H1 (cell line): ENCODE data around the gene XDH. TPM values are rescaled to one million over a fixed set of nuclear protein-coding genes. Genes with fewer than 3 reads are reported as not detected.

Experiments
- CTCF ChIA-PET: fragments of 300-600 bp; sonication (Branson Sonifier 250); formaldehyde crosslinking; loops from one replicate; lab custom pipeline; 2021; ENCODE audit not compliant: partially characterized antibody; lab: Charles Lee
- POLR2A ChIA-PET: fragments of 300-600 bp; sonication (Branson Sonifier 250); formaldehyde crosslinking; loops from one replicate; lab custom pipeline; 2021; ENCODE audit warnings: inconsistent platforms; ENCODE audit not compliant: partially characterized antibody; lab: Charles Lee
- DNase-seq, 2 experiments: peaks; one replicate each; pipeline versions ENCODE4 v3.0.0 to v3.0.0-alpha.2; 2010 to 2022; ENCODE audit warnings: low spot score in 2 of 2, low read depth in 1 of 2, mixed read lengths in 1 of 2
- FAIRE-seq: peaks from 2 replicates; lab custom pipeline; 2011; peaks lifted over from hg19 to GRCh38; lab: Jason Lieb, UNC
- H2AFZ ChIP-seq: 2 replicates; pipeline ENCODE4 v1.8.1; 2012; ENCODE audit warnings: low read length, inconsistent platforms
- H2AK5ac ChIP-seq: 2 replicates; pipeline ENCODE4 v1.6.1; 2013; ENCODE audit warnings: low read depth, low read length
- H2BK120ac ChIP-seq: replicated peaks from 2 replicates; pipeline ENCODE3; 2013; ENCODE audit warnings: low read depth, low read length, inconsistent platforms
- H2BK12ac ChIP-seq: 2 replicates; pipeline ENCODE4 v1.6.1; 2013; ENCODE audit warnings: low read depth, low read length
- H2BK15ac ChIP-seq: 2 replicates; pipeline ENCODE4 v1.6.1; 2013; ENCODE audit warnings: low read length
- H2BK20ac ChIP-seq: 2 replicates; pipeline ENCODE4 v1.6.1; 2013; ENCODE audit warnings: low read length
- H2BK5ac ChIP-seq: 2 replicates; pipeline ENCODE4 v1.6.1; 2013; ENCODE audit warnings: low read depth, low read length
- H3K14ac ChIP-seq: 2 replicates; pipeline ENCODE4 v1.6.1; 2013; ENCODE audit warnings: inconsistent platforms; ENCODE audit not compliant: insufficient read length
- H3K18ac ChIP-seq: 2 replicates; pipeline ENCODE4 v1.6.1; 2013; ENCODE audit warnings: low read length; ENCODE audit errors: extremely low read depth
- H3K23ac ChIP-seq: 2 replicates; pipeline ENCODE4 v1.6.1; 2013; ENCODE audit warnings: inconsistent platforms; ENCODE audit not compliant: insufficient read length
- H3K23me2 ChIP-seq: 2 replicates; pipeline ENCODE4 v1.6.1; 2013; ENCODE audit warnings: low read depth, low read length
- H3K27ac ChIP-seq: 2 replicates; pipeline ENCODE4 v1.6.1; 2011; ENCODE audit warnings: low read depth, low read length, inconsistent platforms
- H3K27me3 ChIP-seq, 4 experiments: replicated peaks in 1 of 4; 1 replicate in 1 of 4; 2 replicates in 3 of 4; pipeline versions ENCODE4 v1.6.1 to v1.8.1; 2011 to 2013; ENCODE audit warnings: low read length in 3 of 4, mild to moderate bottlenecking in 3 of 4, inconsistent platforms in 2 of 4, mixed read lengths in 2 of 4, moderate library complexity in 1 of 4; ENCODE audit not compliant: control insufficient read depth in 3 of 4, insufficient read depth in 3 of 4; ENCODE audit errors: extremely low read depth in 1 of 4
- H3K36me3 ChIP-seq, 4 experiments: 2 replicates each; pipeline versions ENCODE4 v1.6.1 to v1.8.1; 2011 to 2013; ENCODE audit warnings: mild to moderate bottlenecking in 4 of 4, low read length in 3 of 4, moderate library complexity in 2 of 4, control low read depth in 1 of 4, inconsistent platforms in 1 of 4; ENCODE audit not compliant: insufficient read depth in 4 of 4, control insufficient read depth in 2 of 4
- H3K4ac ChIP-seq: replicated peaks from 2 replicates; pipeline ENCODE3; 2013; ENCODE audit warnings: low read length, low read depth, mixed read lengths, inconsistent platforms; ENCODE audit not compliant: insufficient read length
- H3K4me1 ChIP-seq, 4 experiments: replicated peaks in 1 of 4; 1 replicate in 1 of 4; 2 replicates in 3 of 4; pipeline versions ENCODE4 v1.6.1 to v1.8.1; 2011 to 2013; ENCODE audit warnings: low read length in 3 of 4, inconsistent platforms in 2 of 4, mixed read lengths in 1 of 4; ENCODE audit not compliant: insufficient read depth in 4 of 4, control insufficient read depth in 3 of 4
- H3K4me2 ChIP-seq, 2 experiments: 2 replicates each; pipeline versions ENCODE4 v1.6.1 to v1.8.1; 2011 to 2013; ENCODE audit warnings: low read depth in 2 of 2, low read length in 2 of 2, control low read depth in 1 of 2, inconsistent platforms in 1 of 2, mild to moderate bottlenecking in 1 of 2; ENCODE audit not compliant: insufficient read depth in 1 of 2
- H3K4me3 ChIP-seq, 4 experiments: fragments of 200-600, 300-600 bp in 1 of 4; sonication (generic), shearing (Covaris generic), sonication (Bioruptor Twin) in 1 of 4; 2 replicates each; pipeline versions ENCODE4 v1.5.1 to v1.8.1; 2011 to 2016; ENCODE audit warnings: low read length in 4 of 4, low read depth in 3 of 4, control low read depth in 2 of 4, inconsistent platforms in 2 of 4, mild to moderate bottlenecking in 2 of 4, mixed read lengths in 1 of 4, moderate library complexity in 1 of 4; ENCODE audit not compliant: insufficient read depth in 2 of 4; ENCODE audit errors: extremely low read depth in 1 of 4
- H3K56ac ChIP-seq: replicated peaks from 2 replicates; pipeline ENCODE3; 2013; ENCODE audit warnings: low read depth, mild to moderate bottlenecking, mixed read lengths, low read length, inconsistent platforms; ENCODE audit not compliant: insufficient read length
- H3K79me1 ChIP-seq: 2 replicates; pipeline ENCODE4 v1.6.1; 2013; ENCODE audit warnings: low read depth, low read length, control low read depth
- H3K79me2 ChIP-seq, 2 experiments: 2 replicates each; pipeline versions ENCODE4 v1.6.1 to v1.8.1; 2012 to 2013; ENCODE audit warnings: low read length in 2 of 2, mild to moderate bottlenecking in 2 of 2, inconsistent platforms in 1 of 2; ENCODE audit not compliant: insufficient read depth in 2 of 2, control insufficient read depth in 1 of 2
- H3K9ac ChIP-seq, 4 experiments: replicated peaks in 1 of 4; 1 replicate in 1 of 4; 2 replicates in 3 of 4; pipeline versions ENCODE4 v1.6.1 to v1.8.1; 2011 to 2013; ENCODE audit warnings: low read depth in 3 of 4, low read length in 3 of 4, control low read depth in 2 of 4, mild to moderate bottlenecking in 2 of 4, moderate library complexity in 2 of 4, inconsistent platforms in 1 of 4; ENCODE audit errors: extremely low read depth in 1 of 4
- H3K9me3 ChIP-seq, 2 experiments: 2 replicates each; pipeline versions ENCODE4 v1.6.1 to v1.8.1; 2012 to 2013; ENCODE audit warnings: mild to moderate bottlenecking in 2 of 2, moderate library complexity in 2 of 2, control low read depth in 1 of 2, inconsistent platforms in 1 of 2, low read depth in 1 of 2, low read length in 1 of 2, mixed read lengths in 1 of 2; ENCODE audit not compliant: insufficient read depth in 2 of 2
- H4K20me1 ChIP-seq, 2 experiments: replicated peaks in 1 of 2; 2 replicates each; pipeline versions ENCODE3 to v1.8.1; 2011 to 2013; ENCODE audit warnings: inconsistent platforms in 2 of 2, low read length in 2 of 2, mild to moderate bottlenecking in 1 of 2; ENCODE audit not compliant: insufficient read depth in 2 of 2, control insufficient read depth in 1 of 2
- H4K5ac ChIP-seq: 2 replicates; pipeline ENCODE4 v1.6.1; 2013; ENCODE audit warnings: low read length, low read depth, mixed read lengths, inconsistent platforms; ENCODE audit not compliant: insufficient read length
- H4K8ac ChIP-seq: 2 replicates; pipeline ENCODE4 v1.8.0; 2013; ENCODE audit warnings: mild to moderate bottlenecking, moderate library complexity, low read length, inconsistent platforms; ENCODE audit not compliant: insufficient read depth; ENCODE audit errors: extremely low read depth
- H4K91ac ChIP-seq: replicated peaks from 2 replicates; pipeline ENCODE3; 2013; ENCODE audit warnings: low read length, mixed read lengths, inconsistent platforms; ENCODE audit not compliant: insufficient read length
- ASH2L ChIP-seq: fragments of 200-600, 300-600 bp; sonication (generic); IDR thresholded peaks from one replicate; pipeline ENCODE4 v1.7.1; 2017; ENCODE audit warnings: low read length
- BRCA1 ChIP-seq: IDR thresholded peaks from 2 replicates; pipeline ENCODE4 v1.6.1; 2012; ENCODE audit warnings: low read depth, low read length, improper control_type of control experiment
- CBX8 ChIP-seq: fragments of 300-800, 300-1000 bp; sonication (generic); IDR thresholded peaks from 2 replicates; pipeline ENCODE4 v1.7.1; 2016; ENCODE audit warnings: low read depth, low read length, borderline replicate concordance
- CHD1 ChIP-seq: IDR thresholded peaks from 2 replicates; pipeline ENCODE4 v1.6.1; 2012; ENCODE audit warnings: low read depth, low read length, improper control_type of control experiment
- EP300 ChIP-seq, 2 experiments: IDR thresholded peaks; 1 replicate in 1 of 2; 2 replicates in 1 of 2; pipeline ENCODE4 v1.6.1; 2011 to 2012; ENCODE audit warnings: low read depth in 2 of 2, low read length in 2 of 2, mild to moderate bottlenecking in 2 of 2, borderline replicate concordance in 1 of 2, inconsistent platforms in 1 of 2, moderate library complexity in 1 of 2
- EZH2 ChIP-seq: fragments of 200-600 bp; sonication (generic); IDR thresholded peaks from 2 replicates; pipeline ENCODE4 v1.7.1; 2012; ENCODE audit warnings: low read depth, mild to moderate bottlenecking, moderate library complexity, low read length, inconsistent platforms; ENCODE audit not compliant: severe bottlenecking
- NANOG ChIP-seq: IDR thresholded peaks from 2 replicates; pipeline ENCODE4 v1.6.1; 2011; ENCODE audit warnings: low read length, low read depth, mild to moderate bottlenecking, inconsistent platforms; ENCODE audit not compliant: insufficient read depth, poor library complexity, severe bottlenecking
- PHF8 ChIP-seq: fragments of 200-600 bp; sonication (generic); conservative IDR thresholded peaks from 2 replicates; pipeline ENCODE4 v1.7.1; 2012; ENCODE audit warnings: low read depth, mild to moderate bottlenecking, inconsistent platforms, low read length, moderate library complexity
- POLR2A ChIP-seq, 2 experiments: IDR thresholded peaks; 1 replicate in 1 of 2; 2 replicates in 1 of 2; pipeline ENCODE4 v1.6.1; 2011; ENCODE audit warnings: low read depth in 2 of 2, low read length in 2 of 2, mild to moderate bottlenecking in 2 of 2; ENCODE audit errors: control extremely low read depth in 1 of 2
- POLR2AphosphoS5 ChIP-seq: IDR thresholded peaks from 2 replicates; pipeline ENCODE4 v1.6.1; 2011; ENCODE audit warnings: low read depth, low read length
- RNF2 ChIP-seq: fragments of 200-900, 300-1000 bp; sonication (generic); IDR thresholded peaks from 2 replicates; pipeline ENCODE4 v1.7.1; 2016; ENCODE audit warnings: borderline replicate concordance, low read depth, mild to moderate bottlenecking, antibody characterized with exemption, low read length; ENCODE audit not compliant: poor library complexity, severe bottlenecking; ENCODE audit errors: missing control alignments
- TAF1 ChIP-seq: IDR thresholded peaks from 2 replicates; pipeline ENCODE4 v1.6.1; 2011; ENCODE audit warnings: mild to moderate bottlenecking, low read depth, low read length
- YY1 ChIP-seq: IDR thresholded peaks from 2 replicates; pipeline ENCODE4 v1.6.1; 2011; ENCODE audit warnings: low read depth, mild to moderate bottlenecking, low read length
- WGBS, 2 experiments: shearing (Covaris generic) in 1 of 2; methylation state at CpG; one replicate each; pipeline versions ENCODE4 v1.1.6 to v1.1.7; 2013 to 2015; ENCODE audit warnings: low lambda C conversion rate in 2 of 2, mixed read lengths in 2 of 2, inconsistent platforms in 1 of 2, low coverage in 1 of 2, missing lambda C conversion rate in 1 of 2; ENCODE audit not compliant: insufficient replicate concordance in 2 of 2, insufficient coverage in 1 of 2, insufficient read length in 1 of 2; ENCODE audit errors: extremely low coverage in 1 of 2, missing lambda C conversion rate in 1 of 2; 5-methylcytosine and 5-hydroxymethylcytosine counted together
- polyA plus RNA-seq, 7 experiments: library from polyadenylated mRNA; depleted of rRNA in 3 of 7; stranded (reverse) in 5 of 7; unstranded in 2 of 7; fragments of >200 nt in 5 of 7; fragments of 200-250 nt in 2 of 7; gene quantifications; 1 replicate in 5 of 7; 2 replicates in 1 of 7; 4 replicates in 1 of 7; pipeline versions ENCODE4 v1.2.1 to v1.2.3, GENCODE V29; 2011 to 2013; ENCODE audit warnings: missing spikeins in 2 of 7, mixed read lengths in 2 of 7
- total RNA-seq: library from RNA; stranded (reverse); fragmentation: NEBNext Ultra II Directional; extraction: Animal tissue kit (Norgen Biotek cat#: 25700); gene quantifications from 2 replicates; pipeline ENCODE4 v1.2.1, GENCODE V29; 2021
- TF ChIP-seq, protein P1 (sequence below): IDR thresholded peaks from 2 replicates; pipeline ENCODE4 v1.6.1; 2011; ENCODE audit warnings: low read length, improper control_type of control experiment

The XDH gene
- total and polyA plus RNA-seq, 2 of the 8 experiments (the other 6 are each of a cell fraction or from before 2014, with no cell fraction given) = 0.68 to 1.2 TPM

- no peak overlapping the region for H2BK120ac ChIP-seq
- H3K14ac ChIP-seq = no peak overlapping the region
- no peak overlapping the region for H2AK5ac ChIP-seq
- H3K27me3 ChIP-seq = no peaks in the 10 kb centered on the region
- ChIA-PET POLR2A (no interaction called here), CTCF (no interaction called here)
- H2BK20ac ChIP-seq = no peak overlapping the region
- H3K18ac ChIP-seq = no peak overlapping the region
- no peak for DNase-seq
- H3K27ac ChIP-seq = no peak overlapping the region
- no peak for TF ChIP-seq EP300 (IDR thresholded peaks at IDR 0.05; ENCODE audit: borderline replicate concordance in 1 of 2, low read depth in 2 of 2, low read length in 2 of 2)
- no peak for TF ChIP-seq YY1
- no peak for TF ChIP-seq POLR2AphosphoS5
- no peak for TF ChIP-seq CBX8
- TF ChIP-seq RNF2 = no peak
- TF ChIP-seq EZH2 = no peak
- TF ChIP-seq, protein P1, sequence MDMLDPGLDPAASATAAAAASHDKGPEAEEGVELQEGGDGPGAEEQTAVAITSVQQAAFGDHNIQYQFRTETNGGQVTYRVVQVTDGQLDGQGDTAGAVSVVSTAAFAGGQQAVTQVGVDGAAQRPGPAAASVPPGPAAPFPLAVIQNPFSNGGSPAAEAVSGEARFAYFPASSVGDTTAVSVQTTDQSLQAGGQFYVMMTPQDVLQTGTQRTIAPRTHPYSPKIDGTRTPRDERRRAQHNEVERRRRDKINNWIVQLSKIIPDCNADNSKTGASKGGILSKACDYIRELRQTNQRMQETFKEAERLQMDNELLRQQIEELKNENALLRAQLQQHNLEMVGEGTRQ = no peak
- TF ChIP-seq TAF1 = no peak
- TF ChIP-seq BRCA1 = no peak
- no peak for TF ChIP-seq CHD1
- no peak for TF ChIP-seq PHF8
- TF ChIP-seq ASH2L = no peak
- no peak for TF ChIP-seq NANOG
- no peak for TF ChIP-seq POLR2A (IDR thresholded peaks at IDR 0.05; ENCODE audit: control extremely low read depth in 1 of 2, low read depth in 2 of 2, low read length in 2 of 2)
- no peak overlapping the region for H2BK12ac ChIP-seq
- no peak overlapping the region for H4K8ac ChIP-seq
- no peak overlapping the region for H3K56ac ChIP-seq
- H3K4me2 ChIP-seq = no peak overlapping the region
- no peaks in the 10 kb centered on the region for H4K20me1 ChIP-seq
- H3K4me1 ChIP-seq = no peaks in the 10 kb centered on the region
- H4K91ac ChIP-seq = no peak overlapping the region
- no peaks in the 10 kb centered on the region for H3K79me2 ChIP-seq
- H3K23me2 ChIP-seq = no peaks in the 10 kb centered on the region
- no peak overlapping the region for H3K9ac ChIP-seq
- no peak for FAIRE-seq
- peaks cover 13 to 25% of the 10 kb centered on the region in 2 experiments; a peak in 3 of 4 replicates for H3K9me3 ChIP-seq
- H3K4me3 ChIP-seq = no peak overlapping the region
- no peak overlapping the region for H4K5ac ChIP-seq
- H2BK15ac ChIP-seq = no peak overlapping the region
- no peak overlapping the region for H3K4ac ChIP-seq
- H2BK5ac ChIP-seq = no peak overlapping the region
- H2AFZ ChIP-seq = no peak overlapping the region
- no peaks in the 10 kb centered on the region for H3K36me3 ChIP-seq
- 67% methylated on average over 1 of the region's 1 CpG; no CpG with 5 or more reads in 1 of the 2 experiments for WGBS, 2 experiments
- H3K79me1 ChIP-seq = no peaks in the 10 kb centered on the region
- no peak overlapping the region for H3K23ac ChIP-seq
Measured at GRCh38 chr2:31420936-31421335, 6.4 kb upstream of the XDH start.
